Measurements from ENCODE around the gene USPL1. TPM values are rescaled to one million over a fixed set of nuclear protein-coding genes. Genes with fewer than 3 reads are reported as not detected.

Gene USPL1
- total RNA-seq, 1 donor from 2014 or later, result 21.1 TPM

GRCh38 chr13:30664689-30665275, 47.1 kb downstream of the USPL1 start:
- TF ChIP-seq CTCF (IDR thresholded peaks at IDR 0.05; ENCODE audit: unreplicated experiment), result no peak
- Mint-ChIP-seq H3K27ac (ENCODE audit: unreplicated experiment) (no peak overlapping the region), H3K36me3 (ENCODE audit: low read depth, unreplicated experiment) (no peaks in the 10 kb centered on the region), H3K9me3 (ENCODE audit: unreplicated experiment) (no peaks in the 10 kb centered on the region), H3K4me3 (ENCODE audit: unreplicated experiment) (no peak overlapping the region), H3K27me3 (ENCODE audit: unreplicated experiment) (no peaks in the 10 kb centered on the region), H3K4me1 (ENCODE audit: unreplicated experiment) (peaks cover 9% of the 10 kb centered on the region)
- no peak for DNase-seq (ENCODE audit: low spot score)

GRCh38 chr13:30665638-30666037, 47.9 kb downstream of the USPL1 start:
- Mint-ChIP-seq H3K4me3 (ENCODE audit: unreplicated experiment) (no peak overlapping the region), H3K36me3 (ENCODE audit: low read depth, unreplicated experiment) (no peaks in the 10 kb centered on the region), H3K9me3 (ENCODE audit: unreplicated experiment) (no peaks in the 10 kb centered on the region), H3K27ac (ENCODE audit: unreplicated experiment) (no peak overlapping the region), H3K4me1 (ENCODE audit: unreplicated experiment) (peaks cover 9% of the 10 kb centered on the region), H3K27me3 (ENCODE audit: unreplicated experiment) (no peaks in the 10 kb centered on the region)
- no peak for DNase-seq (ENCODE audit: low spot score)
- no peak for TF ChIP-seq CTCF (IDR thresholded peaks at IDR 0.05; ENCODE audit: unreplicated experiment)

- TF ChIP-seq CTCF (IDR thresholded peaks at IDR 0.05; ENCODE audit: unreplicated experiment), result no peak
- Mint-ChIP-seq H3K27me3 (ENCODE audit: unreplicated experiment) (no peaks in the 10 kb centered on the region), H3K27ac (ENCODE audit: unreplicated experiment) (no peak overlapping the region), H3K9me3 (ENCODE audit: unreplicated experiment) (no peaks in the 10 kb centered on the region), H3K4me1 (ENCODE audit: unreplicated experiment) (peaks cover 9% of the 10 kb centered on the region), H3K36me3 (ENCODE audit: low read depth, unreplicated experiment) (no peaks in the 10 kb centered on the region), H3K4me3 (ENCODE audit: unreplicated experiment) (no peak overlapping the region)
- DNase-seq (ENCODE audit: low spot score), result no peak
These were observed 48.4 kb downstream of the USPL1 start for GRCh38 chr13:30666113-30666512.

- no peaks in the 10 kb centered on the region for H3K9me3 Mint-ChIP-seq (ENCODE audit: unreplicated experiment)
- no peak for DNase-seq (ENCODE audit: low spot score)
- H3K4me1 Mint-ChIP-seq (ENCODE audit: unreplicated experiment), result peaks cover 2% of the 10 kb centered on the region
- H3K27me3 Mint-ChIP-seq (ENCODE audit: unreplicated experiment), result no peaks in the 10 kb centered on the region
- no peak overlapping the region for H3K4me3 Mint-ChIP-seq (ENCODE audit: unreplicated experiment)
- TF ChIP-seq CTCF (IDR thresholded peaks at IDR 0.05; ENCODE audit: unreplicated experiment), result no peak
- H3K27ac Mint-ChIP-seq (ENCODE audit: unreplicated experiment), result no peak overlapping the region
- no peaks in the 10 kb centered on the region for H3K36me3 Mint-ChIP-seq (ENCODE audit: low read depth, unreplicated experiment)
These were observed 49.3 kb downstream of the USPL1 start for GRCh38 chr13:30667014-30667413.

GRCh38 chr13:30668312-30668711, 50.6 kb downstream of the USPL1 start:
- DNase-seq (ENCODE audit: low spot score), result no peak

More at GRCh38 chr13:30668312-30668711, 50.6 kb downstream of the USPL1 start:
- TF ChIP-seq CTCF (IDR thresholded peaks at IDR 0.05; ENCODE audit: unreplicated experiment), result no peak
- Mint-ChIP-seq H3K4me1 (ENCODE audit: unreplicated experiment) (no peaks in the 10 kb centered on the region), H3K9me3 (ENCODE audit: unreplicated experiment) (no peaks in the 10 kb centered on the region), H3K27me3 (ENCODE audit: unreplicated experiment) (peaks cover under 1% of the 10 kb centered on the region), H3K27ac (ENCODE audit: unreplicated experiment) (no peak overlapping the region), H3K36me3 (ENCODE audit: low read depth, unreplicated experiment) (no peaks in the 10 kb centered on the region), H3K4me3 (ENCODE audit: unreplicated experiment) (no peak overlapping the region)

Measured in endothelial cell (in vitro differentiated cells).